ENCODE data around the gene DHX16. TPM values are rescaled to one million over a fixed set of nuclear protein-coding genes. Genes with fewer than 3 reads are reported as not detected.

The DHX16 gene
- total and polyA plus RNA-seq, 9 of the 15 experiments (the other 6 are each of a cell fraction or from before 2014, with no cell fraction given), result 14.6 to 66.1 (median 47.5) TPM

DNA sequence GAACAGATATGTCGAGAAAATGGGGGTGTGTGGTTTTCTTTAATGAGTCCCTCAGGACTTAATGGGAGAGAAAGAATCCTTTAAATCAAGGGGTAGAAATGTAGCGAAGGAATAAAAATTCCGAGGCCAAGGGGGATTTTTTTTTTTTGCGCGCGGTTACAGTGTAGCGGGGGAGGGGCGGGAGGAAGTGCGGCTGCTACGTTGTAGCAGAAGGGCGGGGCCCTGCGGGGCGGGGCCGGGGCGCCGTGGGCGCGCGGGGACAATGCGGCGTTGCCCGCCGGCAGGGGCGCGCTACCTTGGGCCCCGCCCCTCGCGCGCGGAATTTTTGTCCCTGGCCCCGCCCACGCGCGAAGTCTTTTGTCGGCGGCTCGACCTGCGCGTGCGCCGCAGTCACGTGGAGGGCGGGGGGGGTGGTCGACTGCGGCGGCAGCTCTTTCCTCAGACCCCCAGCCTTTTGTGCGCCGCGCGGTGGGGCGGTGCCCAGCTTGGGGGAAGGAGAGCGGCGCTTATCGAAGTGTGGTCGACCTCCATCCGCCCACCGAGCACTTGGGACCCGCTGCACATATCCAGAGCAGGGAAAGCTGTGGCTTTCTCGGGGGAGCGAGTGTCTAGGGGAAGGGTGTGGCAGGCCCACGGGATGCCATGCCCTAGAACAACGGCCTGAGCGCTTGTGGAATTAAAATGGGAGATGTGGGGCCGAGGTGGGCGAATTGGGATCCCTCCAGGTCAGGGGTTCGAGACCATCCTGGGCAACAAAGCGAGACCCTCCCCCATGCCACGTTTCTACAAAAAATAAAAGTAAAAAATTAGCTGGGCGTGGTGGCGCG is 48.6 kb upstream of the DHX16 start (continued):
- TF ChIP-seq ZFPM2 (CRISPR knock-in tag; IDR thresholded peaks at IDR 0.05) (no peak), HMGN3 (IDR thresholded peaks at IDR 0.05; ENCODE audit: borderline replicate concordance, extremely low read depth, insufficient read length, low read depth, low read length) (peak; percentile 98), ZNF57 (CRISPR knock-in tag; IDR thresholded peaks at IDR 0.05) (no peak), ZNF609 (CRISPR knock-in tag; IDR thresholded peaks at IDR 0.05; ENCODE audit: borderline replicate concordance) (0 out of 2 replicates have a peak, but pooled peaks have one; percentile 19), PHF21A (IDR thresholded peaks at IDR 0.05; ENCODE audit: borderline replicate concordance, low read depth) (no peak), ZBTB17 (CRISPR knock-in tag; IDR thresholded peaks at IDR 0.05) (peak; percentile 90), CCNT2 (IDR thresholded peaks at IDR 0.05; ENCODE audit: borderline replicate concordance, extremely low read depth, insufficient read length, low read depth, low read length) (peak; percentile 98), YY1 (IDR thresholded peaks at IDR 0.05; ENCODE audit: borderline replicate concordance in 1 of 3, control insufficient read depth in 1 of 3, extremely low read depth in 1 of 3, insufficient read depth in 3 of 3, insufficient read length in 1 of 3, insufficient replicate concordance in 2 of 3, low read depth in 1 of 3, low read length in 2 of 3) (peak in 1 of 3 experiments; percentile 60), GTF2B (IDR thresholded peaks at IDR 0.05; ENCODE audit: extremely low read depth, insufficient read length) (no peak), FOSL1 (tag; conservative IDR thresholded peaks at IDR 0.05) (0 out of 2 replicates have a peak, but pooled peaks have one; percentile 18), SNAPC5 (CRISPR knock-in tag; IDR thresholded peaks at IDR 0.05) (no peak), SIN3B (IDR thresholded peaks at IDR 0.05; ENCODE audit: low read depth) (no peak; the same call in 1 of the 2 replicates), ZNF445 (CRISPR knock-in tag; IDR thresholded peaks at IDR 0.05; ENCODE audit: low read depth) (peak; percentile 53), TRIM25 (IDR thresholded peaks at IDR 0.05; ENCODE audit: borderline replicate concordance) (no peak), ZNF146 (CRISPR knock-in tag; IDR thresholded peaks at IDR 0.05; ENCODE audit: unreplicated experiment) (no peak), FOXK1 (CRISPR knock-in tag; IDR thresholded peaks at IDR 0.05; ENCODE audit: borderline replicate concordance) (no peak; the same call in 1 of the 2 replicates)
- TF ChIP-seq, protein P1, sequence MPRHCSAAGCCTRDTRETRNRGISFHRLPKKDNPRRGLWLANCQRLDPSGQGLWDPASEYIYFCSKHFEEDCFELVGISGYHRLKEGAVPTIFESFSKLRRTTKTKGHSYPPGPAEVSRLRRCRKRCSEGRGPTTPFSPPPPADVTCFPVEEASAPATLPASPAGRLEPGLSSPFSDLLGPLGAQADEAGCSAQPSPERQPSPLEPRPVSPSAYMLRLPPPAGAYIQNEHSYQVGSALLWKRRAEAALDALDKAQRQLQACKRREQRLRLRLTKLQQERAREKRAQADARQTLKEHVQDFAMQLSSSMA (CRISPR knock-in tag; IDR thresholded peaks at IDR 0.05), result peak; percentile 79; the same call in 1 of the 2 replicates

Data from K562 (cell line).